ENCODE results near the gene CDK3. TPM values are rescaled to one million over a fixed set of nuclear protein-coding genes. Genes with fewer than 3 reads are reported as not detected.

The CDK3 gene
- total and polyA plus RNA-seq, 2 donors (not counting 1 experiment from before 2014, with no cell fraction given), result 15.0 to 20.5 TPM

GRCh38 chr17:75994802-75995370 lies 5.8 kb upstream of the CDK3 start:
- H2AFZ ChIP-seq (ENCODE audit: insufficient read depth, low read depth, low read length, poor library complexity, severe bottlenecking), result no peak overlapping the region
- H3K4me2 ChIP-seq (replicated peaks; ENCODE audit: low read depth, low read length, poor library complexity, severe bottlenecking), result no peak overlapping the region
- no peak for DNase-seq
- no peak overlapping the region for H3K4me3 Mint-ChIP-seq
- no peaks in the 10 kb centered on the region for H3K9me3 Mint-ChIP-seq (ENCODE audit: insufficient read depth)
- CTCF ChIA-PET, result interaction anchor here (1.7 kb wide), 1 partner anchor 126 kb away, joined by 3 read pairs; no protein-coding TSS in a partner anchor
- no peaks in the 10 kb centered on the region for H3K27me3 Mint-ChIP-seq
- TF ChIP-seq CTCF (IDR thresholded peaks at IDR 0.05) (no peak), EZH2 (IDR thresholded peaks at IDR 0.05; ENCODE audit: borderline replicate concordance, insufficient read depth, low read depth, low read length, poor library complexity, severe bottlenecking) (no peak)
- no peaks in the 10 kb centered on the region for H3K79me2 ChIP-seq (ENCODE audit: control insufficient read depth, insufficient read depth, low read length)
- no peak overlapping the region for H3K27ac Mint-ChIP-seq
- no peaks in the 10 kb centered on the region for H3K27me3 ChIP-seq (replicated peaks in 1 of 4; ENCODE audit: control extremely low read depth in 1 of 4, control insufficient read depth in 3 of 4, insufficient read depth in 4 of 4, low read length in 3 of 4)
- H3K4me3 ChIP-seq (ENCODE audit: control extremely low read depth in 1 of 5, extremely low read depth in 1 of 5, insufficient read depth in 1 of 5, low read depth in 2 of 5, low read length in 4 of 5), result no peak overlapping the region
- H3K4me1 ChIP-seq (ENCODE audit: control insufficient read depth in 2 of 2, insufficient read depth in 2 of 2, low read length in 2 of 2), result peaks cover 9 to 25% of the 10 kb centered on the region in 2 donors
- peaks cover 18% of the 10 kb centered on the region for H3K4me1 Mint-ChIP-seq
- H3K9me3 ChIP-seq (ENCODE audit: control extremely low read depth in 1 of 3, control insufficient read depth in 2 of 3, insufficient read depth in 1 of 3, low read length in 2 of 3), result no peaks in the 10 kb centered on the region
- no peak overlapping the region for H3K9ac ChIP-seq (ENCODE audit: low read length)
- WGBS (ENCODE audit: insufficient coverage), result 97% methylated on average over 4 of the region's 5 CpGs
- intact Hi-C loops (cut with micrococcal nuclease), result no loop called here
- peaks cover 0 to 5% of the 10 kb centered on the region in 2 experiments for H3K36me3 ChIP-seq (replicated peaks in 1 of 2; ENCODE audit: control extremely low read depth in 1 of 2, control insufficient read depth in 1 of 2, extremely low read depth in 1 of 2, insufficient read depth in 2 of 2, low read length in 1 of 2)
- ATAC-seq (ENCODE audit: low read depth), result no peak
- no peaks in the 10 kb centered on the region for H4K20me1 ChIP-seq (ENCODE audit: control insufficient read depth, insufficient read depth, low read length, poor library complexity, severe bottlenecking)
- H3K27ac ChIP-seq (ENCODE audit: low read length in 2 of 2), result no peak overlapping the region
- POLR2A ChIA-PET, result no interaction called here

GRCh38 chr17:75995385-75995925 lies 5.2 kb upstream of the CDK3 start:
- Mint-ChIP-seq H3K4me3 (no peak overlapping the region), H3K4me1 (peaks cover 18% of the 10 kb centered on the region), H3K9me3 (ENCODE audit: insufficient read depth) (no peaks in the 10 kb centered on the region), H3K27me3 (no peaks in the 10 kb centered on the region), H3K27ac (no peak overlapping the region)
- Histone ChIP-seq H3K36me3 (replicated peaks in 1 of 2; ENCODE audit: control extremely low read depth in 1 of 2, control insufficient read depth in 1 of 2, extremely low read depth in 1 of 2, insufficient read depth in 2 of 2, low read length in 1 of 2) (peaks cover 0 to 5% of the 10 kb centered on the region in 2 experiments), H3K27me3 (replicated peaks in 1 of 4; ENCODE audit: control extremely low read depth in 1 of 4, control insufficient read depth in 3 of 4, insufficient read depth in 4 of 4, low read length in 3 of 4) (no peaks in the 10 kb centered on the region), H3K4me3 (ENCODE audit: control extremely low read depth in 1 of 5, extremely low read depth in 1 of 5, insufficient read depth in 1 of 5, low read depth in 2 of 5, low read length in 4 of 5) (no peak overlapping the region), H3K27ac (ENCODE audit: low read length in 2 of 2) (no peak overlapping the region), H3K4me2 (replicated peaks; ENCODE audit: low read depth, low read length, poor library complexity, severe bottlenecking) (no peak overlapping the region), H3K4me1 (ENCODE audit: control insufficient read depth in 2 of 2, insufficient read depth in 2 of 2, low read length in 2 of 2) (peaks cover 9 to 25% of the 10 kb centered on the region in 2 donors), H3K79me2 (ENCODE audit: control insufficient read depth, insufficient read depth, low read length) (no peaks in the 10 kb centered on the region), H2AFZ (ENCODE audit: insufficient read depth, low read depth, low read length, poor library complexity, severe bottlenecking) (no peak overlapping the region), H3K9me3 (ENCODE audit: control extremely low read depth in 1 of 3, control insufficient read depth in 2 of 3, insufficient read depth in 1 of 3, low read length in 2 of 3) (no peaks in the 10 kb centered on the region), H4K20me1 (ENCODE audit: control insufficient read depth, insufficient read depth, low read length, poor library complexity, severe bottlenecking) (no peaks in the 10 kb centered on the region), H3K9ac (ENCODE audit: low read length) (no peak overlapping the region)
- intact Hi-C loops (cut with micrococcal nuclease), result no loop called here
- POLR2A ChIA-PET, result no interaction called here
- no peak for TF ChIP-seq CTCF (IDR thresholded peaks at IDR 0.05)
- no peak for TF ChIP-seq EZH2 (IDR thresholded peaks at IDR 0.05; ENCODE audit: borderline replicate concordance, insufficient read depth, low read depth, low read length, poor library complexity, severe bottlenecking)
- 92% methylated on average over 3 of the region's 7 CpGs for WGBS (ENCODE audit: insufficient coverage)
- CTCF ChIA-PET, result interaction anchor here (0.9 to 1.7 kb wide), 2 partner anchors 20 to 126 kb away, joined by 3 read pairs; no protein-coding TSS in a partner anchor
- ATAC-seq (ENCODE audit: low read depth) (no peak), DNase-seq (no peak)
